Ishikawa (cell line): Measurements from ENCODE around the gene TBC1D16.

Experiments
- CEBPB ChIP-seq: IDR thresholded peaks from 2 replicates; pipeline ENCODE4 v1.6.1; 2012
- EP300 ChIP-seq: IDR thresholded peaks from 2 replicates; pipeline ENCODE4 v1.6.1; 2012; ENCODE audit warnings: borderline replicate concordance
- NFIC ChIP-seq: IDR thresholded peaks from 2 replicates; pipeline ENCODE4 v1.6.1; 2012
- TAF1 ChIP-seq: IDR thresholded peaks from 2 replicates; pipeline ENCODE4 v1.6.1; 2012; ENCODE audit warnings: low read depth, mild to moderate bottlenecking
- YY1 ChIP-seq: IDR thresholded peaks from 2 replicates; pipeline ENCODE4 v1.6.1; 2012; ENCODE audit warnings: low read depth
- TF ChIP-seq, protein P1 (sequence below): IDR thresholded peaks from 2 replicates; pipeline ENCODE4 v1.6.1; 2012
- TF ChIP-seq, protein P2 (sequence below): IDR thresholded peaks from 2 replicates; pipeline ENCODE4 v1.6.1; 2012; ENCODE audit warnings: low read depth, mild to moderate bottlenecking

DNA sequence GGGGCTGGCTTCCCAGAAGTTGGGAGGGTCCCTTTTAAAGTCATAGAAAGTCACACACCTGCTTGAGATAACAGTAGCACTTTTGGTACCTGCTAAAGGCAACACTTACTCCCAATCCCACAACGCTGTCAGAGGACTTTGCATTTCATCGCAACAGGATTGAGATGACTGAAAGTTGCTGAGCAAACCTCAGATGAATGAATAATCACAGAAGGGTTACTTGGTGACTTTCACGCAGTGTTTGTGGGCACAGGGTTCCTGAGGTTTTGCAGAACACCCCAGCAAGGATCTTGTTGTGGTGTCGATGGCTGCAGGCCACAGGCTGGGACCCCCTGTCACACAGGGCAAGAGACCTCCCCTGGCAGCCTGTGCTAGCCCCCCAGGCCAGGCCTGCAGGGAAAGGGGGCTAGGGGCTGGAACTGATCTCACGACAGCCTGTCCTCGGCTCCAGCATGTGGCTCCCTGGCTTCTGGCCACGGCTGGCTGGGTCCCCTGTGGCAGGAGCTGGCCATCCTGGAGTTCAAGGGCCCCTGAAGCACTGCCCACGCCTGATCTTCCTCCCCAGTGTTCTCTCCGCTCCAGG, 117.0 kb downstream of the TBC1D16 start:
- TF ChIP-seq CEBPB (no peak), EP300 (no peak), YY1 (no peak), NFIC (no peak), TAF1 (no peak)
- TF ChIP-seq, protein P1, sequence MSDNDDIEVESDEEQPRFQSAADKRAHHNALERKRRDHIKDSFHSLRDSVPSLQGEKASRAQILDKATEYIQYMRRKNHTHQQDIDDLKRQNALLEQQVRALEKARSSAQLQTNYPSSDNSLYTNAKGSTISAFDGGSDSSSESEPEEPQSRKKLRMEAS: no peak
- TF ChIP-seq, protein P2, sequence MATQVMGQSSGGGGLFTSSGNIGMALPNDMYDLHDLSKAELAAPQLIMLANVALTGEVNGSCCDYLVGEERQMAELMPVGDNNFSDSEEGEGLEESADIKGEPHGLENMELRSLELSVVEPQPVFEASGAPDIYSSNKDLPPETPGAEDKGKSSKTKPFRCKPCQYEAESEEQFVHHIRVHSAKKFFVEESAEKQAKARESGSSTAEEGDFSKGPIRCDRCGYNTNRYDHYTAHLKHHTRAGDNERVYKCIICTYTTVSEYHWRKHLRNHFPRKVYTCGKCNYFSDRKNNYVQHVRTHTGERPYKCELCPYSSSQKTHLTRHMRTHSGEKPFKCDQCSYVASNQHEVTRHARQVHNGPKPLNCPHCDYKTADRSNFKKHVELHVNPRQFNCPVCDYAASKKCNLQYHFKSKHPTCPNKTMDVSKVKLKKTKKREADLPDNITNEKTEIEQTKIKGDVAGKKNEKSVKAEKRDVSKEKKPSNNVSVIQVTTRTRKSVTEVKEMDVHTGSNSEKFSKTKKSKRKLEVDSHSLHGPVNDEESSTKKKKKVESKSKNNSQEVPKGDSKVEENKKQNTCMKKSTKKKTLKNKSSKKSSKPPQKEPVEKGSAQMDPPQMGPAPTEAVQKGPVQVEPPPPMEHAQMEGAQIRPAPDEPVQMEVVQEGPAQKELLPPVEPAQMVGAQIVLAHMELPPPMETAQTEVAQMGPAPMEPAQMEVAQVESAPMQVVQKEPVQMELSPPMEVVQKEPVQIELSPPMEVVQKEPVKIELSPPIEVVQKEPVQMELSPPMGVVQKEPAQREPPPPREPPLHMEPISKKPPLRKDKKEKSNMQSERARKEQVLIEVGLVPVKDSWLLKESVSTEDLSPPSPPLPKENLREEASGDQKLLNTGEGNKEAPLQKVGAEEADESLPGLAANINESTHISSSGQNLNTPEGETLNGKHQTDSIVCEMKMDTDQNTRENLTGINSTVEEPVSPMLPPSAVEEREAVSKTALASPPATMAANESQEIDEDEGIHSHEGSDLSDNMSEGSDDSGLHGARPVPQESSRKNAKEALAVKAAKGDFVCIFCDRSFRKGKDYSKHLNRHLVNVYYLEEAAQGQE: no peak
